Measurements from ENCODE around the gene BAG2.

GRCh38 chr6:57138026-57138425, 34.1 kb upstream of the BAG2 start:
- TF ChIP-seq CTCF (IDR thresholded peaks at IDR 0.05) (no peak), POLR2AphosphoS5 (IDR thresholded peaks at IDR 0.05; ENCODE audit: low read depth, low read length) (no peak), REST (IDR thresholded peaks at IDR 0.05; ENCODE audit: insufficient read depth in 1 of 2, low read depth in 2 of 2, low read length in 1 of 2) (no peak)
